GM04504 (cell line): ENCODE data around the gene MYRF.

Experiments used
- DNase-seq: peaks from one replicate; pipeline ENCODE4 v3.0.0-alpha.2; 2012; ENCODE audit warnings: low read depth

MYRF gene

DNA sequence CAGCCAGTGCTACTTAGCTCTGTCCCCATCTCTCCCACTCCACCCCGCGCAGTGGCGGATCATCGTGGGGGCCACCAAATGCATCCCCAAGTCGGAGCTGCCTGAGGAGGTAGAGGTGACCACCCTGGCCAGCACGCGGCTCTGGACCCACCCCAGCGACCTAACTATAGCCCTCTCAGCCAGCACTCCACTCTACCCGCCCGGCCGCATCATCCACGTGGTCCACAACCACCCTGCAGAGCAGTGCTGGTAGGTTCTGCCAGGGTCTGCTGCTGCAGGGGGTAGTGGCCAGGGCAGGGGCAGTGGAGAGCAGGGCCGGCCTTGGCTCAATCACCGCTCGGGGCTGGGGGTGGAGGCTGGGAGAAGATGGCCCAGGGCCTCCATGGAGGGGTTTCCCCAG, 13.0 kb upstream of the MYRF start:
- DNase-seq, result no peak

GRCh38 chr11:61739966-61740365, 12.5 kb upstream of the MYRF start:
- DNase-seq, result no peak

DNA sequence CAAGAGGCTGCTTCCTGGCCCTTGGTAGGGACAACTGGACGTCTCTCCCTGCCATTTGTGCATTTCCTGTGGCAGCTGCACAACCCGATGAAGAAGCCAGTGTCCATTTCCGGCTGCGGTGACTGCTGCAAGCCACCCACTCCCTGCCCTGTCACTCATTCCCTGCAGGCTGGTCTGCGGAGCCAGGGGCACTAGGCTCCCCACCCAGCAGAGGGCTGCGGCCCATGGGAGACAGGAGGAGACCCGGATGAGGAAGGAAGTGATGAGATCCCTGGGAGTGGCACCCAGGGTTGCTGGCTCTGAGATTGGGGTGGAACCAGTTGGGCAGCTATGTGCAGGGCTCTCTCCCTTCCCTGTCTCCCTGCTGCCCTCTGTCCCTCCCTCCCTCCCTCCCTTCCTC, 10.0 kb upstream of the MYRF start:
- DNase-seq, result no peak

DNA sequence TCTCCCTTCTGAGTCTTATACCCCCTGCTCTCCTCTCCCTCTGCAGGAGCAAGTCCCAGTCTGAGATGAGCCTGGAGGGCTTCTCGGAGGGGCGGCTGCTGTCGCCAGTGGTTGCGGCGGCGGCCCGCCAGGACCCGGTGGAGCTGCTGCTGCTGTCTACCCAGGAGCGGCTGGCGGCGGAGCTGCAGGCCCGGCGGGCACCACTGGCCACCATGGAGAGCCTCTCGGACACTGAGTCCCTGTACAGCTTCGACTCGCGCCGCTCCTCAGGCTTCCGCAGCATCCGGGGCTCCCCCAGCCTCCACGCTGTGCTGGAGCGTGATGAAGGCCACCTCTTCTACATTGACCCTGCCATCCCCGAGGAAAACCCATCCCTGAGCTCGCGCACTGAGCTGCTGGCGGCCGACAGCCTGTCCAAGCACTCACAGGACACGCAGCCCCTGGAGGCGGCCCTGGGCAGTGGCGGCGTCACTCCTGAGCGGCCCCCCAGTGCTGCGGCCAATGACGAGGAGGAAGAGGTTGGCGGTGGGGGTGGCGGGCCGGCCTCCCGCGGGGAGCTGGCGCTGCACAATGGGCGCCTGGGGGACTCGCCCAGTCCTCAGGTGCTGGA, 8.8 kb upstream of the MYRF start:
- DNase-seq, result no peak

- DNase-seq, result no peak
Measured at GRCh38 chr11:61744181-61744580, 8.3 kb upstream of the MYRF start.

- DNase-seq, result no peak
Measured at GRCh38 chr11:61744609-61745156, 7.8 kb upstream of the MYRF start.

DNA sequence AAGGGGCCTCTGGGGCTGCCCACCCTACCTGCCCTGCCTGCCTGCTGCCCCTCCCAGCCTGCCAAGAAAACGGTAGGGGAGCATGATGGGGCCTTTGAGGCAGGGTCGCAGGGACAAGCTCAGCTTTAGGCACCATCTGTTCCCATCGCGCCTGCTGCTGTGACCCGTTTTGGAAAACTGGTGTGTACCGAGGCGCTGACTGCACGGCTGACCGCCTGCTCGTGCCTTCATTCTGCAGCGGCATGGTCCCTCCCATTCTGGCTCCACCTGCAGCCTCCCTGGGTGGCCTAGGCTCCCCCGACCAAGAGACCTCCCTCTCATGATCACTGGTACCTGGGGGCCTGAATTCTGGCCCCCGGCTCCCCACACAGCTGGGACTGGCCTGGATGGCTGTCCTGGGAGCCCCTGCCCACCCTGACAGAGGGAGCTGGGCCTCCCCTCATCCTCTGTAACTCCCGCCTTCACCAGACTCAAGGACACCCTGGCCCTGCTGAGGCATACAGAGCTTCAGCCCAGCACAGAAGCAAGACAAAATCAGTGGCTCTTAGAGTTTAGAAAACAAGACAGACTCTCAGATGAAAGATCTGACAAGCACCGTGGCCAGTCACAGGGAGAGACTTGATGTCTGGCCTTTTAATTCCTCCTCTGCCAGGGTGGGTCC, 6.5 kb upstream of the MYRF start:
- DNase-seq, result no peak

DNA sequence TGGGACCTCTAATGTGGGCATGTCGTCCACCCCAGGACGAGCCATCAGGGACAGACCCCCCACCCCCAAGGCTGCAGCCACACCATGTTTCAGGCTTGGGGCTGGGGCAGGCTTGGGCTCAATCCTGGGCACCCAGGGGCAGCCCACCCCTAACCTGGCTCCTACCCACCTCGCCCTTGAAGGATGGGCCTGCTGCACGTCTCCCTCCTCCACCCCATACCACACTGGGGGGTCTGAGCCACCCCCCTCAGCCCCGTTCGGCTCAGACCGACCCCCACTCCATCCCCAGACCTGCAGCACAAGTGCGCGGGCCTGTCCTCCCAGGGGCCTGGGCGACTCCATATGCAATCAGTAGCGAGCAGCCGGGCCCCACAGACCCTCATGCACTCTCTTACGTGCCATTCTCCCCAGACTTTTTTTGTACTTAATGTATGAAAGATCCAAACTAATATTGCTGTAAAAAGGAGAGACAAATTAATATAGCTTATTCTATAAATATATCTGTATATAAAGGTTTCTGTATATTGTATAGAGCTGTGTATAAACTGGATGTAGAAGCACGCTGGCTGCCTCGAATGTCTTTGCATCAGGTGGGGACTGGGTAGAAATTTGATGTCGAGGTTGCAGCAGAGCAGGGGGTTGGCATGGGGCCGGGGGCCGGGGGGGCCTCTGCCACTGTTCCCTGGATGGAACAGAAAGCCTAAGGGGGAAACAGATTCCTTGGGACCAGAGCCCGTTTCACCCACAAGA, 5.8 kb upstream of the MYRF start:
- no peak for DNase-seq

GRCh38 chr11:61747192-61747966, 5.1 kb upstream of the MYRF start:
- no peak for DNase-seq

DNA sequence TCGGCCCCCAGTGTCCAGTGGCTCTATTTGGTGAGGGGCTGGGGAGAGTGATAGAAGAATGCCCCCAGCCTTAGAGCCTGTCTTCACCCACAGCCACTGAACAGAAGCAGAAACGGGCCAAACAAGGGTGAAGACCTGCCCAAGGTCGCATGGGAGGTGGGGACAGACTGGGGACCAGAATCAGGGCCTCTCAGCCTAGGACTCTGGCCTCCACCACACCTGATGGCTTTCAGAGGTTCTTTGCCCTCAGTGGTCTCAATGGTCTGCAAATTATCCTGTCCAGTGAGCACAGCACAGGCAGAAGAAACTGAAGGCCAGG, 4.5 kb upstream of the MYRF start:
- no peak for DNase-seq

DNA sequence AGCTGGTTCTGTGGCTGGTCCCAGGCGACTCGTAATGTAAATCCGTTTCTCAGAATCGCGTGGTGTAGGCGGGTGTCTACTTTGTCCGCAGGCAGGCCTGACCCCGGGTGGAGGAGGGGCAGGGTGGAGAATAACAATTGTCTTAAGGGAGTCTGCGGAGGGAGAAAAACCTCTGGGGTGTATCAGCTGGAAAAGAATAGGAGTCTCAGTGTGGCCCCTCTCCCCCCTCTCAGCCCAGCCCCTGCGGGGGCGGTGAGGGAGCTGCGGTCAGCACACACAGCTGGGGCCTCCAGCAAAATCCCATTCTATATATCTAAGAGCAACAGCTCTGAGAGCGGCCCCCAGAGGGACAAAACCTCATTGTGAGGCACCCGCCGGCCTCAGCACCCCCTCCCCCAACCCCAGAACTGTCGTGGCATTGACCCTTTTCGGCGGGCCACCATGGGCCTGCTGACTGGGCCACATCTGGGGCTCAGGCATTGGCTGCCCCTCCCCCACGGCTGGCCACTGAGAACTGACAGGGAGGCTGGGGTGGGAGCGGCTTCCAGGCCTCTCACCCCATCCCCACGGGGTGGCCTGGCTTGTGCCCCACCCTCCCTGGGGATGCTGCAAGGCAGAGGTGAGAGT, 2.7 kb upstream of the MYRF start:
- no peak for DNase-seq

GRCh38 chr11:61750631-61751273, 1.7 kb upstream of the MYRF start:
- no peak for DNase-seq

- DNase-seq, result no peak
Measured at GRCh38 chr11:61751384-61751783, 1.1 kb upstream of the MYRF start.

DNA sequence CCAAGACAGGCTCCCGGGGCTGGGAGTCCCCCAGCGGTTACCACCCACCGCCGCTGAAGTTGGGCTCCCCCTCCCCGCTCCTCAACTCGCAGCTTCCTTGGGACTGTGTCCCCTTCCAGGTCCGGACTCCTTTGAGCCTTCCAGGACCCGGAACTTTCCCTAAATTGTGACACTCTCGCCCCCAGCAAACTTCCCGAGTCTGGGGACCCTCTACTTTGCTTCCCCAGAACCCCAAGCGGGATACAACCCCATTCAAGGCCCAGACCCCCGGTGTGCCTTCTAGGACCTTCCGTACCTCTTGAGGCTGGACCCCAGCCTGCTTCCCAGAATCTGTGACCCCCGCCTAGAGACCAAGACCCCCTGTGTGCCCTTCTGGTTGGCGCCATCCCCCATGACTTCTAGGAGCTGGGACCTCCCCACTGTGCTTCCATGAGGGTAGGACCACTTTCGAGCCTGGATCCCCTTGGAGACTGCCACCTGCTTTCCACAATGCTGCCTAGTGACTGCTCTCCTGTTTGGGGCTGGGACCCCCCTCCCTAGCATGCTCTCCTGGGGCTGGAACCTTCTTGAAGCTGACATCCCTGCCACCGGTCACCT, 587 bp downstream of the MYRF start:
- DNase-seq, result no peak

- no peak for DNase-seq
Measured at GRCh38 chr11:61753672-61754071, 1.2 kb downstream of the MYRF start.

- no peak for DNase-seq
Measured at GRCh38 chr11:61754534-61755482, 2.4 kb downstream of the MYRF start.

- no peak for DNase-seq
Measured at GRCh38 chr11:61756147-61756451, 3.7 kb downstream of the MYRF start.

DNA sequence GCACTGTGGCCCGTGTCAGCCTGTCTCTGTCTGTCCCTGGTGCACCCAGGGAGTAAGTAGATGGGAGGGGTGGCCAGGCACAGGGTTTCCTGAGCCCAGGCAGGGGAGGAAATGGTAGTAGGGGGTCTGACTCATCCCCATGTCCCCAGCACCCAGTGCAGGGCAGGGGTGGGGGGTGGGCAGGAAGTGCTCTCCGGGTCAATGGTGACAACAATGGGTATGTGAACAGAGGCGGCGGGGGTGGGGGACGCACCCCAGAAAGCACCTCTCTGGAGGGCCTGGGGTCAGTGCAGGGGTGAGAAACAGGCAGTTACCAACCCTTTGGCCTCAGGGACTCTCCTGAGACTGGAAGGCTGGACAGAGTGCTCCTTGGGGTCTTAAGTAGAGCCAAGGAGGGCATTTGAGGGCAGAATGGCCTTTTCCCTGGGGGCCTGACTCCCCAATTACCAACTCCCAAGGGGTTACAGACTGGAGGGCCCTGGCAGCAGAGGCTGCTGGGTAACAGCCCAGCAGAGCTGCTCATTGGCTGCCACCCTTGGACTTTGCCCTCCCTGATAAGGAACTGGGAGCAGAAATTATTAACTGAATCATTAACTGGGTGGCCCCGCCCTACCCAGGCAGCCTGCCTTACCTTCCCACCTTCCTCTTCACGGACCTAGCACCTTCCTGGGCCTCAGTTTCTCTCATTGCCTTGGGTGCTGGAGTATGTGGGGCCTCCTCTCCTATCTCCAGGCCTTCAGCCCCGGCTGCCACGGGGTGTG, 4.2 kb downstream of the MYRF start:
- no peak for DNase-seq

- DNase-seq, result no peak
Measured at GRCh38 chr11:61757213-61757862, 4.9 kb downstream of the MYRF start.
